Retinal pigment epithelial cell (primary cell): ENCODE results near the gene UMAD1.

Experiments
- DNase-seq: peaks from one replicate; pipeline ENCODE4 v3.0.0-alpha.2; 2010; ENCODE audit warnings: low read depth
- H3K4me3 ChIP-seq: 2 replicates; pipeline ENCODE4 v1.5.1; 2011; ENCODE audit warnings: mild to moderate bottlenecking, low read length, control low read depth, moderate library complexity
- TF ChIP-seq, protein P1 (sequence below): conservative IDR thresholded peaks from 2 replicates; pipeline ENCODE4 v1.5.1; 2011; ENCODE audit warnings: low read depth, low read length, control low read depth, inconsistent platforms

The UMAD1 gene

GRCh38 chr7:7769710-7770627 is 129.4 kb downstream of the UMAD1 start:
- TF ChIP-seq, protein P1, sequence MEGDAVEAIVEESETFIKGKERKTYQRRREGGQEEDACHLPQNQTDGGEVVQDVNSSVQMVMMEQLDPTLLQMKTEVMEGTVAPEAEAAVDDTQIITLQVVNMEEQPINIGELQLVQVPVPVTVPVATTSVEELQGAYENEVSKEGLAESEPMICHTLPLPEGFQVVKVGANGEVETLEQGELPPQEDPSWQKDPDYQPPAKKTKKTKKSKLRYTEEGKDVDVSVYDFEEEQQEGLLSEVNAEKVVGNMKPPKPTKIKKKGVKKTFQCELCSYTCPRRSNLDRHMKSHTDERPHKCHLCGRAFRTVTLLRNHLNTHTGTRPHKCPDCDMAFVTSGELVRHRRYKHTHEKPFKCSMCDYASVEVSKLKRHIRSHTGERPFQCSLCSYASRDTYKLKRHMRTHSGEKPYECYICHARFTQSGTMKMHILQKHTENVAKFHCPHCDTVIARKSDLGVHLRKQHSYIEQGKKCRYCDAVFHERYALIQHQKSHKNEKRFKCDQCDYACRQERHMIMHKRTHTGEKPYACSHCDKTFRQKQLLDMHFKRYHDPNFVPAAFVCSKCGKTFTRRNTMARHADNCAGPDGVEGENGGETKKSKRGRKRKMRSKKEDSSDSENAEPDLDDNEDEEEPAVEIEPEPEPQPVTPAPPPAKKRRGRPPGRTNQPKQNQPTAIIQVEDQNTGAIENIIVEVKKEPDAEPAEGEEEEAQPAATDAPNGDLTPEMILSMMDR = no peak
- no peak overlapping the region for H3K4me3 ChIP-seq
- no peak for DNase-seq

DNA sequence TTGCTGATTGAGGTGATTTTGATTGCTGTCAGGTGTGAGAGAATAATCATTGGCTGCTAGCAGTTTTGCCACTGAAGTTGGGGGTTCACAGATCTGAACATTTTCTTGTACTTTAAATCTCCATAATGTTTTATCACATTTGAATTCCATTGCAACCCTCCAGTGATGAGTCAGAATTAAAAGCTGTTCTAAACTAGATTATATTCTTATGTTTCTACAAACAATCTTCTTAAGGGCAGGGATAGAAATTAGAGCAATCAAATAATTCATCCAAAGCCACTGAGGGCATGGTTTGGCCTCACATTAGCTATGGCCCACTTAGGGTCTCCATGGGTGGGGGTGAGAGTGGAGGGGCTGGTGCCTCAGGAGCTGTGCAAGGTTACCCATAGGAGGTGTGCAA is 130.9 kb downstream of the UMAD1 start:
- TF ChIP-seq, protein P1 = no peak
- no peak overlapping the region for H3K4me3 ChIP-seq
- DNase-seq = no peak

DNA sequence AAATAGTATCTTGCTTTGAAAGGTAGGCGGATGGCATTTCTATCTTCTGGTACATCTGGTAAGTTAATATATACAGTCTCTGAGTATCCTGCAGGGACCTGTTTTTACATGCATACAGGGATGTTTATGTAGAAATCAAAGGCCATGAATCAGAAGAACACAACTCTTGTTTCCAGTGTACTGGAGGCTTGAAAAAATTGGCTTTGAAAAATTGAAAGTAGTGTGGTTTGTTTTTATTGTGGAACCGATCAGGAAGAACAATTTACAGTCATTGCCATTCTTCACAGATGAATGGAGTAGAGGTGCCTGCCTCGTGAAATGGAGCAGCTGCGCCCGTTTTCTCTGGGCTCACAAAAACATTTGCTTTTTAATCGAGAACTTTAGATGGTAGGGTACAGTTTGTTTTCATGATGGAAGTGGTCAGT is 131.9 kb downstream of the UMAD1 start:
- DNase-seq = no peak
- no peak overlapping the region for H3K4me3 ChIP-seq
- TF ChIP-seq, protein P1 = no peak

GRCh38 chr7:7773334-7774309 is 133.1 kb downstream of the UMAD1 start:
- no peak for DNase-seq

DNA sequence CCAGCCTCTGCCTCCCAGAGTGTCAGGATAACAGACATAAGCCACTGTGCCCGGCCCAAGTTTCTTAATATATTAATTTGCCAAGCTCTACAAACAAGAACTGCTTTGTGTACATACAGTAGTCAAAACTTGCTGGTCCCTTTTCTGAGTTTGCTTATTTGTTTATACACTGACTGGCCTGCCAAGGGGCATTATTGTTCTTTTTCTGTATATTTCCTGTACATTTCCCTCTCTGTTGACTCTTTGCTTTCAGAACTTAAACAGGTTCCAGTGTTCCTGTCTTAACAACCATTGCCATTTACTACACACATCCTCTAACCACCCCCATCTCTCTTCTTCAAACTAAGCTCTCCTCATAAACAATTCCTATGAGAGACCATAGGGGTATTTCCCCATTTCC is 139.3 kb downstream of the UMAD1 start:
- no peak for DNase-seq
- TF ChIP-seq, protein P1 = no peak
- no peak overlapping the region for H3K4me3 ChIP-seq

More at GRCh38 chr7:7773334-7774309, 133.1 kb downstream of the UMAD1 start:
- TF ChIP-seq, protein P1 = no peak
- H3K4me3 ChIP-seq = no peak overlapping the region

DNA sequence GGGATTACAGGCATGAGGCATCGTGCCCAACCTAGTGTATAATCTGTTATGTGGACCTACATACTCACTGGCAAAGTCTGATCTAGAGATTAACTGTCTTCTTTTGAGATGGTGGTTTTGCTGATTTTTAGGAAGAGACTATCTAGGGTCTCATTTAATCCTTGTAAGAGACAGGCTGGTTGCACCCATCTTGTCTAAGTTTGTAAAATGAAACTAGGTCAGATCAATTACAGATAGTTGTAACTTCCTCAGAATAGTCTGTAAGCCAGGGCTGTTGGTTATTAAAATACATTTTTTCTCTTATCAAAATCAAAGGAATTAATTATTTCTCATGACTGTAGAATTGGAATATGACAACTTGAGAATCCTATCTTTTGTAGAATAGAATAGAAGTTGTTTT is 142.4 kb downstream of the UMAD1 start:
- TF ChIP-seq, protein P1 = no peak
- no peak overlapping the region for H3K4me3 ChIP-seq
- DNase-seq = no peak
